Trophoblast cell (in vitro differentiated cells and primary cell): ENCODE measurements around the gene PGAP6.

Experiments used
- DNase-seq, 2 donors: peaks; one replicate each; pipeline ENCODE4 v3.0.0-alpha.2; 2016
- H2AFZ ChIP-seq: 2 replicates; pipeline ENCODE4 v1.6.1; 2013; ENCODE audit warnings: low read length, moderate library complexity, mild to moderate bottlenecking; ENCODE audit not compliant: insufficient read depth, poor library complexity
- H2AK5ac ChIP-seq: 2 replicates; pipeline ENCODE4 v1.6.1; 2013; ENCODE audit warnings: mild to moderate bottlenecking, low read length
- H2BK120ac ChIP-seq: 2 replicates; pipeline ENCODE4 v1.6.1; 2013; ENCODE audit warnings: low read length, mild to moderate bottlenecking, moderate library complexity; ENCODE audit not compliant: insufficient read depth, poor library complexity
- H2BK12ac ChIP-seq: 2 replicates; pipeline ENCODE4 v1.6.1; 2013; ENCODE audit warnings: mild to moderate bottlenecking, low read length, moderate library complexity
- H2BK5ac ChIP-seq: 2 replicates; pipeline ENCODE4 v1.6.1; 2013; ENCODE audit warnings: low read length, low read depth, moderate library complexity, mild to moderate bottlenecking; ENCODE audit not compliant: poor library complexity
- H3K14ac ChIP-seq: 2 replicates; pipeline ENCODE4 v1.6.1; 2013; ENCODE audit warnings: mild to moderate bottlenecking, low read length
- H3K18ac ChIP-seq: 2 replicates; pipeline ENCODE4 v1.6.1; 2013; ENCODE audit warnings: mild to moderate bottlenecking, low read length
- H3K23ac ChIP-seq: 2 replicates; pipeline ENCODE4 v1.6.1; 2013; ENCODE audit warnings: low read length
- H3K27ac ChIP-seq: 2 replicates; pipeline ENCODE4 v1.5.1; 2013; ENCODE audit warnings: low read depth, mild to moderate bottlenecking, inconsistent platforms, low read length, moderate library complexity
- H3K27me3 ChIP-seq: 2 replicates; pipeline ENCODE4 v1.6.1; 2013; ENCODE audit warnings: inconsistent platforms, mild to moderate bottlenecking, low read length, moderate library complexity; ENCODE audit not compliant: insufficient read depth
- H3K36me3 ChIP-seq, 2 experiments: 1 replicate in 1 of 2; 2 replicates in 1 of 2; pipeline ENCODE4 v1.6.1; 2013; ENCODE audit warnings: low read length in 2 of 2, mild to moderate bottlenecking in 2 of 2, moderate library complexity in 1 of 2; ENCODE audit not compliant: insufficient read depth in 2 of 2, control insufficient read depth in 1 of 2
- H3K4ac ChIP-seq: 2 replicates; pipeline ENCODE4 v1.6.1; 2013; ENCODE audit warnings: low read depth, mild to moderate bottlenecking, low read length, moderate library complexity
- H3K4me1 ChIP-seq, 2 experiments: 1 replicate in 1 of 2; 2 replicates in 1 of 2; pipeline ENCODE4 v1.6.1; 2013; ENCODE audit warnings: low read length in 2 of 2, mild to moderate bottlenecking in 2 of 2, moderate library complexity in 1 of 2; ENCODE audit not compliant: insufficient read depth in 2 of 2, control insufficient read depth in 1 of 2
- H3K4me2 ChIP-seq: 2 replicates; pipeline ENCODE4 v1.6.1; 2013; ENCODE audit warnings: inconsistent platforms, mild to moderate bottlenecking, low read length, moderate library complexity
- H3K4me3 ChIP-seq: 2 replicates; pipeline ENCODE4 v1.5.1; 2013; ENCODE audit warnings: mild to moderate bottlenecking, low read depth, low read length, inconsistent platforms
- H3K79me1 ChIP-seq: one replicate; pipeline ENCODE4 v1.6.1; 2013; ENCODE audit warnings: low read length
- H3K79me2 ChIP-seq: 2 replicates; pipeline ENCODE4 v1.6.1; 2013; ENCODE audit warnings: low read length, mild to moderate bottlenecking; ENCODE audit not compliant: control insufficient read depth, insufficient read depth, poor library complexity
- H3K9ac ChIP-seq: 2 replicates; pipeline ENCODE4 v1.6.1; 2013; ENCODE audit warnings: mild to moderate bottlenecking, low read length
- H3K9me3 ChIP-seq: 2 replicates; pipeline ENCODE4 v1.6.1; 2013; ENCODE audit warnings: low read depth, mild to moderate bottlenecking, control low read depth, inconsistent platforms, low read length; ENCODE audit not compliant: insufficient read depth
- H4K12ac ChIP-seq: 2 replicates; pipeline ENCODE4 v1.6.1; 2013; ENCODE audit warnings: low read depth, mild to moderate bottlenecking, low read length, moderate library complexity
- H4K8ac ChIP-seq: 2 replicates; pipeline ENCODE4 v1.6.1; 2013; ENCODE audit warnings: low read depth, mild to moderate bottlenecking, low read length, moderate library complexity
- H4K91ac ChIP-seq: one replicate; pipeline ENCODE4 v1.6.1; 2013; ENCODE audit warnings: low read depth, mild to moderate bottlenecking, low read length, moderate library complexity
- WGBS: extraction: QIAGEN DNeasy Blood & Tissue Kit; methylation state at CpG from one replicate; pipeline ENCODE4 v1.1.7; 2013; ENCODE audit warnings: missing lambda C conversion rate; ENCODE audit not compliant: insufficient read length, insufficient coverage; ENCODE audit errors: extremely low coverage; 5-methylcytosine and 5-hydroxymethylcytosine counted together

Gene PGAP6

DNA sequence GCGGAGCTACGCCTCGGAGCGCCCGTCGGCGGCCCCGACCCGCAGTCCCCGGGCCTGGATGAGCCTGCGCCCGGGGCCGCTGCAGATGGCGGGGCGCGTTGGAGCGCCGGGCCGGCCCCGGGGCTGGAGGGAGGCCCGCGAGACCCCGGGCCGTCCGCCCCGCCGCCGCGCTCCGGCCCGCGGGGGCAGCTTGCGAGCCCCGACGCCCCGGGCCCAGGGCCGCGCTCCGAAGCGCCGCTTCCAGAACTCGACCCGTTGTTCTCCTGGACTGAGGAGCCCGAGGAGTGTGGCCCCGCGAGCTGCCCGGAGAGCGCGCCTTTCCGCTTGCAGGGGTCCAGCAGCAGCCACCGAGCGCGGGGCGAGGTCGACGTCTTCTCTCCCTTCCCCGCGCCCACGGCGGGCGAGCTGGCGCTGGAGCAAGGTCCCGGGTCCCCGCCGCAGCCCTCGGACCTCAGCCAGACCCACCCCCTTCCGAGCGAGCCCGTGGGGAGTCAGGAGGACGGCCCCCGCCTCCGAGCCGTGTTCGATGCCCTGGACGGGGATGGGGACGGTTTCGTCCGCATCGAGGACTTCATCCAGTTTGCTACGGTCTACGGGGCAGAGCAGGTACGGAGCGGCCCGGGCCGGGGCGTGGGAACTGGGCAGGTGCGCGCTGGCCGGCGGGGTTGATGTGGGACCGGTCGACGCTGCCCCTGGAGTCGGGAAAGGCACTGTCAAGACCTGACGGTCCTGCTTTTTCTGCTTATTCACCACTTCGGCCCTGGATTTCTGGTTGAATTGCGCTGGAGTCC is 44.5 kb upstream of the PGAP6 start:
- no CpG with 5 or more reads among the region's 97 CpGs for WGBS

DNA sequence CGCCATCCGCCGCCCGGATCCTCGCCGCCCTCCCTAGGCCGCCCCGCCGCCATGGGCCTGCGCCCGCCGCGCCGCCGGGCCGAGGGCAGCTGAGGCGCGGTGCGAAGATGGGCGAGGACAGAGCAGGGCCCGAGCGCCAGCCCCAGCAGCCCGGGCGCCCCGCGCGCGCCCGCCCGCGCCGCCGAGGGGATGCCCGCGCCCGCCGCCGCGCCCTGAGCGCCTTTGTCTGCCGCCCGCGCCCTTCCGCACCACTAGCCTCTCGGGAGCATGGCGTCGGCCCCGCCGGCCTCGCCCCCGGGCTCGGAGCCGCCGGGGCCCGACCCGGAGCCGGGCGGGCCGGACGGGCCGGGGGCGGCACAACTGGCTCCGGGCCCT is 43.9 kb upstream of the PGAP6 start:
- peak in 1 of 2 donors; percentile 39 for DNase-seq
- Histone ChIP-seq H3K27ac (no peak overlapping the region), H4K91ac (peak overlapping the region; percentile 55), H3K27me3 (peaks cover 17% of the 10 kb centered on the region), H3K9me3 (peaks cover 2% of the 10 kb centered on the region), H3K79me1 (peaks cover 5% of the 10 kb centered on the region), H4K12ac (no peak overlapping the region), H3K4me2 (peak overlapping the region; percentile 84), H2AK5ac (no peak overlapping the region), H3K79me2 (peaks cover 10% of the 10 kb centered on the region), H3K9ac (peak overlapping the region; percentile 71), H3K18ac (peak overlapping the region; percentile 56), H4K8ac (peak overlapping the region; percentile 51), H3K4me3 (peak overlapping the region; percentile 71), H2BK120ac (no peak overlapping the region), H3K23ac (no peak overlapping the region), H2BK12ac (no peak overlapping the region), H2AFZ (peak overlapping the region; percentile 70), H3K4me1 (peaks cover 15 to 18% of the 10 kb centered on the region in 2 experiments), H3K14ac (peak overlapping the region; percentile 42), H3K4ac (no peak overlapping the region), H2BK5ac (no peak overlapping the region), H3K36me3 (peaks cover 0 to 2% of the 10 kb centered on the region in 2 experiments)
- no CpG with 5 or more reads among the region's 63 CpGs for WGBS

More for the DNA sequence above, 44.5 kb upstream of the PGAP6 start:
- peak overlapping the region; percentile 42 for H3K14ac ChIP-seq
- H2AFZ ChIP-seq: peak overlapping the region; percentile 12
- peak overlapping the region; percentile 55 for H4K91ac ChIP-seq
- peaks cover 12% of the 10 kb centered on the region for H3K79me2 ChIP-seq
- no peak overlapping the region for H2BK5ac ChIP-seq
- DNase-seq: peak in 1 of 2 donors; percentile 23
- H3K27ac ChIP-seq: no peak overlapping the region
- H3K9me3 ChIP-seq: peaks cover 2% of the 10 kb centered on the region
- peak overlapping the region; percentile 75 for H4K8ac ChIP-seq
- peak overlapping the region; percentile 16 for H4K12ac ChIP-seq
- peaks cover 17% of the 10 kb centered on the region for H3K27me3 ChIP-seq
- H3K36me3 ChIP-seq: peaks cover 2% of the 10 kb centered on the region in 2 experiments
- H2BK120ac ChIP-seq: no peak overlapping the region
- peak overlapping the region; percentile 84 for H3K4me2 ChIP-seq
- H3K23ac ChIP-seq: no peak overlapping the region
- peak overlapping the region; percentile 68 for H3K4ac ChIP-seq
- peak overlapping the region; percentile 71 for H2AK5ac ChIP-seq
- H3K18ac ChIP-seq: peak overlapping the region; percentile 98
- H3K79me1 ChIP-seq: peaks cover 5% of the 10 kb centered on the region
- peak overlapping the region; percentile 71 for H3K9ac ChIP-seq
- H3K4me1 ChIP-seq: peaks cover 15 to 18% of the 10 kb centered on the region in 2 experiments
- H3K4me3 ChIP-seq: peak overlapping the region; percentile 71
- no peak overlapping the region for H2BK12ac ChIP-seq

DNA sequence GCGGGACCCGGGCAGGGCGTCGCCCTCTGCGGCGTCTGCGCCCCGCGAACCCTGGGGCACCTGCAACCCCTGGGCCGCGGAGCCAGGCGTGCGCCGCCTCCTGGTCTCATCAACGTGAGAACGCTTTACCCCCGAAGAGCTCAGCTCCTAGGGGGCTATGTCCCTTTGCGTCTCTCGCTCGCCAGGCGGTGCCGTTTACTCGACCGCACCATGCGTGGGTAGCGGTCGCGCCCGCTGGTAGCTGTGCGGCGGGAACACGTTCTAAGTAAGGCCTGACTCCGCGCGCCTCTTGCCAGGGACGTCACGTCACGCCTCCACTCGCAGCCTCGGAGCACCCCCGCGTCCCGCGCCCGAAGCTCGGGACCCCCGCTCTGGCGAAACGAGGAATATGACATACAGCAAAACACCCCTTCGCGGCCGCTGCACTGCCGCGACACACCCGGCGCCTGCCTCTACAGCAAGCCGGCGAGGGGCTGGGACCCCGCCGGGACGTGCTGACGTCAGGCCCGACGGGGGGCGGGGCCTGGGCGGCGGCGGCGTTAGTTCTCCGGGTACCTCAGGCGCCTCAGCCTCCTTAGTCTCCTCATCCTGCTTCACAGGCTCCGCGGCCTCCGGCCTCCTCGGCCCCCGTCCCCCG is 43.4 kb upstream of the PGAP6 start, which contains the start of gene RAB11FIP3:
Gene RAB11FIP3 (plus strand): TSS at position 568 of the 637 bp plus-strand sequence. CDS start 358 bp downstream, outside the sequence.
- peak within 1 kb of the TSS; percentile 71 for H3K9ac ChIP-seq
- H4K91ac ChIP-seq: peak within 1 kb of the TSS; percentile 55
- peak within 1 kb of the TSS; percentile 84 for H2AFZ ChIP-seq
- H2BK5ac ChIP-seq: no peak within 1 kb of the TSS
- H4K12ac ChIP-seq: peak within 1 kb of the TSS; percentile 21
- no peak within 1 kb of the TSS for H3K27ac ChIP-seq
- peak within 1 kb of the TSS; percentile 98 for H3K18ac ChIP-seq
- H2BK120ac ChIP-seq: peak within 1 kb of the TSS; percentile 44
- H3K36me3 ChIP-seq: no peaks in the 10 kb centered on the region
- no peak within 1 kb of the TSS for H2BK12ac ChIP-seq
- H2AK5ac ChIP-seq: peak within 1 kb of the TSS; percentile 71
- H3K23ac ChIP-seq: no peak within 1 kb of the TSS
- DNase-seq: peak; percentile 34 to 69
- H3K9me3 ChIP-seq: peaks cover 2% of the 10 kb centered on the region
- H3K27me3 ChIP-seq: peaks cover 17% of the 10 kb centered on the region
- H3K4me1 ChIP-seq: peaks cover 15 to 18% of the 10 kb centered on the region in 2 experiments
- peak within 1 kb of the TSS; percentile 42 for H3K14ac ChIP-seq
- WGBS: no CpG with 5 or more reads among the region's 77 CpGs
- H3K79me1 ChIP-seq: peaks cover 5% of the 10 kb centered on the region
- H3K4me2 ChIP-seq: peak within 1 kb of the TSS; percentile 84
- H3K79me2 ChIP-seq: peaks cover 10% of the 10 kb centered on the region
- peak within 1 kb of the TSS; percentile 78 for H3K4me3 ChIP-seq
- peak within 1 kb of the TSS; percentile 75 for H4K8ac ChIP-seq
- peak within 1 kb of the TSS; percentile 68 for H3K4ac ChIP-seq

DNA sequence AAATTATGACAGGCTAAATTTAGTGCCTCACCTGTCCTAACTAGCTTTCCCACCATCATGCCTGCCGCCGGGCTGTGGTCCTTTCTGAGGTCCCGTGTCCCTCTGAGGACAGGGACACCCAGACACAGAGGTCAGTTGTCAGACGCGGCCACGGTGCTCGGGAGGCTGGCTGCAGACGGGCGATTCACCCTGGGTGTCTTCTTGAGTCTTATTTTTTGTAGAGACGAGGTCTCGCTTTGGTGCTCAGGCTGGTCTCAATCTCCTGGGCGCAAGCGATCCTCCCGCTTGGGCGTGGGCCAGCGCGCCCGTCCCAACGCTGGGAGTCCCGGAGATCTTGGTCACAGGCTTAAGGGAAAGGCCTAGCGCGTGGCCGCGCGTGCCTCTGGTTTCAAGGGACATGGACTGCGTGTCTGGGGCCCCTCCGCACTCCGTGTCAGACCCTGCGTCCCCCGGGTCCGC is 42.9 kb upstream of the PGAP6 start:
- peaks cover 15 to 18% of the 10 kb centered on the region in 2 experiments for H3K4me1 ChIP-seq
- peaks cover 5% of the 10 kb centered on the region for H3K79me1 ChIP-seq
- no peak overlapping the region for H2BK12ac ChIP-seq
- H3K23ac ChIP-seq: no peak overlapping the region
- H3K9ac ChIP-seq: peak overlapping the region; percentile 59
- H3K4me3 ChIP-seq: peak overlapping the region; percentile 78
- no peak overlapping the region for H2AK5ac ChIP-seq
- H3K4ac ChIP-seq: no peak overlapping the region
- H3K14ac ChIP-seq: no peak overlapping the region
- H3K27ac ChIP-seq: no peak overlapping the region
- WGBS: no CpG with 5 or more reads among the region's 31 CpGs
- H3K4me2 ChIP-seq: peak overlapping the region; percentile 84
- H4K8ac ChIP-seq: peak overlapping the region; percentile 66
- H3K18ac ChIP-seq: no peak overlapping the region
- no peaks in the 10 kb centered on the region for H3K36me3 ChIP-seq
- H2BK120ac ChIP-seq: peak overlapping the region; percentile 11
- H3K9me3 ChIP-seq: peaks cover 2% of the 10 kb centered on the region
- H3K27me3 ChIP-seq: peaks cover 17% of the 10 kb centered on the region
- no peak overlapping the region for H4K91ac ChIP-seq
- peaks cover 10% of the 10 kb centered on the region for H3K79me2 ChIP-seq
- H4K12ac ChIP-seq: peak overlapping the region; percentile 21
- peak overlapping the region; percentile 84 for H2AFZ ChIP-seq
- peak in 1 of 2 donors; percentile 13 for DNase-seq
- no peak overlapping the region for H2BK5ac ChIP-seq
